ENCODE data around the gene MAGEE1.

Gene MAGEE1

GRCh38 chrX:76454456-76454927 is 27.0 kb downstream of the MAGEE1 start:
- Histone ChIP-seq H3K4me1 (ENCODE audit: control insufficient read depth, insufficient read depth, low read length, poor library complexity, severe bottlenecking) (no peaks in the 10 kb centered on the region), H3K9me3 (ENCODE audit: control insufficient read depth, low read length) (no peaks in the 10 kb centered on the region), H3K36me3 (ENCODE audit: control insufficient read depth, insufficient read depth, low read length) (no peaks in the 10 kb centered on the region), H3K27ac (ENCODE audit: low read depth, low read length, severe bottlenecking) (no peak overlapping the region), H3K4me3 (ENCODE audit: extremely low read depth, insufficient read depth, low read length, poor library complexity, severe bottlenecking) (no peak overlapping the region)
- 33% methylated on average over 1 of the region's 3 CpGs; no CpG with 5 or more reads in 1 of the 2 experiments for WGBS, 2 experiments (ENCODE audit: insufficient coverage in 2 of 2)

DNA sequence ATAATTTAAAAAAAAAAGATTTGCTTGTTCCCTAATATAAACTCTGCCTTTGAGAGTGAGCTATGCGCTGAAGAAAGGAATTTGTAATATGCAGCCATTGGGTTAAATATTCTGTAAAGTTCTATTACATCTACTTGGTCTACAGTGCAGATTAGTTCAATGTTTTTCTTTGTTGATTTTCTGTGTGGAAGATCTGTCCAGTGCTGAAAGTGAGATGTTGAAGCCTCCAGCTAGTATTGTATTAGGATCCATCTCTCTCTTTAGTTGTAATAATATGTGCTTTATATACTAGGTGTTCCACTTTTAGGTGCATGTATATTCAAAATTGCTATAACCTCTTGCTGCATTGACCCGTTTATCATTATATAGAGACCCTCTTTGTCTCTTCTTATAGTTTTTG is 49.8 kb downstream of the MAGEE1 start:
- WGBS, 2 experiments (ENCODE audit: insufficient coverage in 2 of 2): no CpG with 5 or more reads among the region's 2 CpGs
- Histone ChIP-seq H3K4me1 (ENCODE audit: control insufficient read depth, insufficient read depth, low read length, poor library complexity, severe bottlenecking) (no peaks in the 10 kb centered on the region), H3K27ac (ENCODE audit: low read depth, low read length, severe bottlenecking) (no peak overlapping the region)

More for the DNA sequence above, 49.8 kb downstream of the MAGEE1 start:
- H3K9me3 ChIP-seq (ENCODE audit: control insufficient read depth, low read length): no peaks in the 10 kb centered on the region
- H3K36me3 ChIP-seq (ENCODE audit: control insufficient read depth, insufficient read depth, low read length): no peaks in the 10 kb centered on the region
- no peak overlapping the region for H3K4me3 ChIP-seq (ENCODE audit: extremely low read depth, insufficient read depth, low read length, poor library complexity, severe bottlenecking)
